RWPE2 (cell line): Measurements from ENCODE around the gene PCCA.
A peak's percentile ranks its signal among the peaks of the same experiment; 100 is the strongest.
"Not testable (repeated sequence)": the region's sequence is repeated elsewhere in the genome, so short reads cannot be mapped to it uniquely, and the experiment has no call there.

Source experiments
- ATAC-seq: fragments of 200-7000 bp; cut with Tn5 transposase; 3 replicates; pipeline ENCODE4 v1.9.1; 2021; ENCODE audit warnings: low read depth
- DNase-seq: peaks from one replicate; pipeline ENCODE4 v3.0.0-alpha.2; 2020; ENCODE audit warnings: low spot score
- H3K27ac ChIP-seq: fragments of 450-650 bp; 2 replicates; pipeline ENCODE4 v1.5.1; 2017; ENCODE audit warnings: mild to moderate bottlenecking; ENCODE audit not compliant: poor library complexity, severe bottlenecking
- H3K27me3 ChIP-seq: fragments of 250-450 bp; sonication (Bioruptor Pico); 2 replicates; pipeline ENCODE4 v1.5.1; 2021; ENCODE audit warnings: mild to moderate bottlenecking, moderate library complexity; ENCODE audit not compliant: insufficient read depth, poor library complexity, severe bottlenecking
- H3K36me3 ChIP-seq: fragments of 250-450 bp; sonication (Bioruptor Pico); 2 replicates; pipeline ENCODE4 v1.5.1; 2020; ENCODE audit warnings: low read depth, mild to moderate bottlenecking, moderate library complexity
- H3K4me1 ChIP-seq: fragments of 250-450 bp; sonication (Bioruptor Pico); 2 replicates; pipeline ENCODE4 v1.5.1; 2021; ENCODE audit warnings: mild to moderate bottlenecking, moderate library complexity; ENCODE audit not compliant: insufficient read depth, poor library complexity, severe bottlenecking
- H3K4me3 ChIP-seq: fragments of 250-450 bp; sonication (Bioruptor Pico); 2 replicates; pipeline ENCODE4 v1.5.1; 2021; ENCODE audit warnings: mild to moderate bottlenecking, moderate library complexity; ENCODE audit not compliant: severe bottlenecking
- H3K9me3 ChIP-seq: fragments of 250-450 bp; sonication (Bioruptor Pico); 2 replicates; pipeline ENCODE4 v1.5.1; 2021; ENCODE audit warnings: mild to moderate bottlenecking, moderate library complexity; ENCODE audit not compliant: severe bottlenecking
- TF ChIP-seq, protein P1 (sequence below): fragments of 450-650 bp; IDR thresholded peaks from one replicate; pipeline ENCODE4 v1.5.1; 2017; ENCODE audit warnings: mild to moderate bottlenecking, moderate library complexity; ENCODE audit not compliant: poor library complexity, severe bottlenecking

PCCA gene

DNA sequence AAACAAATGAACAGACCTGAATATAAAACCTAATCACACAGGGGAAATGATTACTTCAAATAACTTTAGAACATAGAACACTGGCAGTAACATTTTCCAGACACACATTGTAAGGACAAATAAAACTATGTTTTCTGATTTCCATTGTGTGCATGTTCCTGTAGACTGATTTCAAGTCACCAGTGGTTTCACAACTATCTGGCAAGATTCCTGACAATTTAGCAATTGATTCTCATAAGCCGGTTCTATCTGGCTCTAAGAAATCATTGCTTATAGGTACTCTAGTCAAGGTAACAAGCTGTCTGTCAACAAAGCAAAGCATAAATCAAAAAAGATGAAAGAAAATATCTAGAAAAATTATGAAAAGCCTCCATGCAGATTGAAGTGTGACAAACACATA is 19.6 kb upstream of the PCCA start:
- DNase-seq = no peak
- no peak overlapping the region for H3K27ac ChIP-seq
- H3K4me1 ChIP-seq = no peaks in the 10 kb centered on the region
- TF ChIP-seq, protein P1, sequence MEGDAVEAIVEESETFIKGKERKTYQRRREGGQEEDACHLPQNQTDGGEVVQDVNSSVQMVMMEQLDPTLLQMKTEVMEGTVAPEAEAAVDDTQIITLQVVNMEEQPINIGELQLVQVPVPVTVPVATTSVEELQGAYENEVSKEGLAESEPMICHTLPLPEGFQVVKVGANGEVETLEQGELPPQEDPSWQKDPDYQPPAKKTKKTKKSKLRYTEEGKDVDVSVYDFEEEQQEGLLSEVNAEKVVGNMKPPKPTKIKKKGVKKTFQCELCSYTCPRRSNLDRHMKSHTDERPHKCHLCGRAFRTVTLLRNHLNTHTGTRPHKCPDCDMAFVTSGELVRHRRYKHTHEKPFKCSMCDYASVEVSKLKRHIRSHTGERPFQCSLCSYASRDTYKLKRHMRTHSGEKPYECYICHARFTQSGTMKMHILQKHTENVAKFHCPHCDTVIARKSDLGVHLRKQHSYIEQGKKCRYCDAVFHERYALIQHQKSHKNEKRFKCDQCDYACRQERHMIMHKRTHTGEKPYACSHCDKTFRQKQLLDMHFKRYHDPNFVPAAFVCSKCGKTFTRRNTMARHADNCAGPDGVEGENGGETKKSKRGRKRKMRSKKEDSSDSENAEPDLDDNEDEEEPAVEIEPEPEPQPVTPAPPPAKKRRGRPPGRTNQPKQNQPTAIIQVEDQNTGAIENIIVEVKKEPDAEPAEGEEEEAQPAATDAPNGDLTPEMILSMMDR = no peak
- no peaks in the 10 kb centered on the region for H3K9me3 ChIP-seq
- H3K27me3 ChIP-seq = no peaks in the 10 kb centered on the region
- H3K36me3 ChIP-seq = no peaks in the 10 kb centered on the region
- no peak overlapping the region for H3K4me3 ChIP-seq
- ATAC-seq = no peak

DNA sequence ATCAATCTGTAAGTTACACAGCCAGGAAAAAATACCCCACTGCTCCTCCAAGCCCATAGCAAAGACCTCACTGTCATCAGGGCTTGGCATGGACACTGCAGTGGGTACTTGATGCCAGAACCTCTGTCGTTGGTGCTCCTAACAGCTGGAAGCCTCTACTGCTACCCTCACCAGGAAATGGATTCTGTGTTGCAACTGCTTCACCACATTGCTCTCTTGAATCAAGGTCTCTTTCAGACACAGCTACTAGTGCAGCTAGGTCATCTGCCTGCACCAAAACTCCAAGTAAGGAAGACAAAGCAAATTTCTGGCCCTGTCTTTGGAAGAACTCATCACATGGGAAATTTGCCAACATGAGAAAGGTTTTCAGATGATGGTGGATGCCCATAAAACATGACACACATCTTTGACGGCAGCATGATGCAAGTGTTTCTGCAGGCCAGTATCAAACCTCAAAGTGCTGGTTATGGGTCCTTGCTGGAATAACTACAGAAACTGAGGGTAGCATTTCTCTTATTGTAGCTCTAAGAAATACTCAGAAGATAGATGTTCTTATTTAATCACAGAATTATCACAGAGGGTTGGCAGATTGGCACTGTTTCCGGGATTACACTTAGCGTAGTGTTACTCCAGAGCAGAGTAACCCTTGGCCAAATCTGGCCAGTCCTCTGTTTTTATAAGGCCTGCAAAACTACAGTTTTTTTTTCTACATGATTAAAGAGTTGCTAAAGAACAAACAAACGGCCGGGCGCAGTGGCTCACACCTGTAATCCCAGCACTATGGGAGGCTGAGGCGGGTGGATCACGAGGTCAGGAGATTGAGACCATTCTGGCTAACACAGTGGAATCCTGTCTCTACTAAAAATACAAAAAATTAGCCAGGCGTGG is 12.9 kb upstream of the PCCA start:
- no peak overlapping the region for H3K4me3 ChIP-seq
- no peak overlapping the region for H3K27ac ChIP-seq
- H3K36me3 ChIP-seq = no peaks in the 10 kb centered on the region
- no peak for DNase-seq
- no peaks in the 10 kb centered on the region for H3K4me1 ChIP-seq
- no peaks in the 10 kb centered on the region for H3K9me3 ChIP-seq
- H3K27me3 ChIP-seq = no peaks in the 10 kb centered on the region
- TF ChIP-seq, protein P1 = no peak
- no peak for ATAC-seq

DNA sequence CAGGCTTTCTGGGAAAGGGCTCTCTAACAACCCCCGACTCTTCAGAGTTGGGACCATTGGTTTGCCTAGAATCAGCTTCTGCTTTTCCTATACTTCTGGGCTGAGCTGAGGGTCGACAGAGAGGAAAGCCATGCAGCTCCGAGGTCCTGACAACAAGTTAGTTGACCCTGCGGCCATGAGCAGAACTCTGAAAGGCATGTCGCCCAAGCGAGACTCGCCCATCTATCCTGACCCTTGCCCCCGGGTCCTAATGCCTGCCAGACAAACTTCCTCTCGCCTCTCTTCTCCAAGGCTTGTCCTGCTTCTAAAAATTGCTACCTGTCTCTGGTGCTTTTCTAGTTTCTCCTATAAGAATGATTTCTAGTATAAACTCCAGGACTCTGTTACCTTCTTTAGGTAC is 9.9 kb upstream of the PCCA start:
- DNase-seq, H3K4me3 ChIP-seq, ATAC-seq, H3K27ac ChIP-seq, H3K9me3 ChIP-seq, H3K36me3 ChIP-seq, H3K27me3 ChIP-seq, H3K4me1 ChIP-seq: not testable (repeated sequence)

DNA sequence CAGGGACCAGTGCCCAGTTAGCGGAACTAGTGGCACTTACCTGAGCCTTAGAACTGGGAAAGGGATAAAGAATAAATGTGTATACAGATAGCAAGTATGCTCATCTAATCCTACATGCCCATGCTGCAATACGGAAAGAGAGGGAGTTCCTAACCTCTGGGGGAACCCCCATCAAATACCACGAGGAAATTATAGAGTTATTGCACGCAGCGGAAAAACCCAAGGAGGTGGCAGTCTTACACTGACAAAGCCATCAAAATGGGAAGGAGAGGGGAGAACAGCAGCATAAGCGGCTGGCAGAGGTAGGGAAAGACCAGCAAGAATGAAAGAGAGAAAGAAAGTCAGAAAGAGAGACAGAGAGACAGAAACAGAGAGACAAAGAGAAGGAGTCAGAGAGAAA is 5.5 kb upstream of the PCCA start:
- not testable (repeated sequence) for H3K4me3 ChIP-seq, H3K36me3 ChIP-seq, ATAC-seq, DNase-seq, H3K27ac ChIP-seq, H3K9me3 ChIP-seq, H3K27me3 ChIP-seq
- H3K4me1 ChIP-seq = peaks cover 11% of the 10 kb centered on the region

DNA sequence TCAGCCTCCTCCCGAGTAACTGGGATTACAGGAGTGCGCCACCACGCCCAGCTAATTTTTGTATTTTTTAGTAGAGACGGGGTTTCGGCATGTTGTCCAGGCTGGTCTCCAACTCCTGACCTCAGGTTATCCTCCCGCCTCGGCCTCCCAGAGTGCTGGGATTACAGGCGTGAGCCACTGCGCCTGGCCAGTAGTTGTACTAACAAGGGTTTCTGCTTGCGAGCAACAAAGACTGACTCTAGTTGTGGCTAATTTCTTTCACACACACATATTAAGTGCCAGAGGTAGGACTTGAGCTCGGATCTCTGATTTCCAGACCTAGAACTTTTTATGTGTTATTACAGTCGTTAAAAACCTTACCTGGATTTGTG is 635 bp upstream of the PCCA start:
- ATAC-seq = peak; percentile 6
- no peaks in the 10 kb centered on the region for H3K36me3 ChIP-seq
- no peak for DNase-seq
- H3K4me1 ChIP-seq = peaks cover 11% of the 10 kb centered on the region
- H3K4me3 ChIP-seq = peak overlapping the region; percentile 65
- H3K27ac ChIP-seq = peak overlapping the region; percentile 9
- TF ChIP-seq, protein P1 = no peak
- H3K27me3 ChIP-seq = no peaks in the 10 kb centered on the region
- H3K9me3 ChIP-seq = no peaks in the 10 kb centered on the region

DNA sequence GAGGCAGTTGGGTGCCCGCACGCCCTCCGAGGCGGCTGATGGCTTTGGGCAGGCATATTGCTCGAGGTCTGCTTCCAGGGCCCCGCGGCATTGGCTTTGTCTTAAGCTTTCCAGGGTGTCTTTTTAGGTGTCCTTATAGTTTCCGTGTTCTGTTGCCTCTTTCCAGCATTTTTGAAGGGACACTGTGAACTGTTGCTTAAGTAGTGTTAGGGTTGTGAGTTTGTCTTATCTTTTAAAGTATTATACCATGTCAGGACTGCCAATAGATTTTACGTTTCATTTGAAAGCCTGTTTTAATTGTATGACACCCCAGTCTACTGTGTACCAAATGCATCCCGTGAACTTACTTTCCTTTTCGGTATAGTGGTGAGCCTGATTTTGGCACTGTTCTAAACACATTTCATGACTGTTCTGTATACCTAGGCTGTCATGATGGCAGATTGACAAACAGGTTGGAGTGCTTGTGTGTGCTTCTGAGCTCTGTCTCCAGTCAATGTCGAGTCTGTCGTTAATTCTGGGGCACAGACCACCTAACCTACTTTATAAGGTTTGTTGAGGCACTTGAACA is 656 bp downstream of the PCCA start:
- ATAC-seq (peak; percentile 56), DNase-seq (no peak)
- H3K4me3 ChIP-seq = peak overlapping the region; percentile 65
- TF ChIP-seq, protein P1 = no peak
- H3K4me1 ChIP-seq = peaks cover 11% of the 10 kb centered on the region
- no peaks in the 10 kb centered on the region for H3K27me3 ChIP-seq
- no peaks in the 10 kb centered on the region for H3K9me3 ChIP-seq
- no peaks in the 10 kb centered on the region for H3K36me3 ChIP-seq
- H3K27ac ChIP-seq = peak overlapping the region; percentile 9
